Measurements from ENCODE around the gene CLBA1.

DNA sequence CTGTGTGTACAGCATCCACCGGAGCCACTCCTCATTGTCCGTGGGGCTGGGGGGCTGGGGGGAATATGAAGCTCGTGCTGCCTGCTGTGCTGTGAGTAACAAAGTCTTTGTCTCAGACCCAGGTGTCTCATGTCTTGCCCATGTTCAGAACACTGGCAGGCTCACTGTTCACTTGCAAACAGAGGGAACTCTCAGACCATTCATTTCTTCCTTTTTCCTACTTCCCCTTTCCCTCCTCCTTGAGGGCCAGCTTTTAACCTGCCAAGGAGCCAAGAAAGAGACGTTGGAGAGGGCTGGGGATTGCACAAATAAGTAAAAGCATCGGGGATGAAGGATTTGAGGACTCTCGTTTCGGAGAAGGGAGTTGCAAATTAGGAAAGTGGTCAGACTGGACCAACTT lies 58.1 kb downstream of the CLBA1 start:
- TF ChIP-seq, protein P1, sequence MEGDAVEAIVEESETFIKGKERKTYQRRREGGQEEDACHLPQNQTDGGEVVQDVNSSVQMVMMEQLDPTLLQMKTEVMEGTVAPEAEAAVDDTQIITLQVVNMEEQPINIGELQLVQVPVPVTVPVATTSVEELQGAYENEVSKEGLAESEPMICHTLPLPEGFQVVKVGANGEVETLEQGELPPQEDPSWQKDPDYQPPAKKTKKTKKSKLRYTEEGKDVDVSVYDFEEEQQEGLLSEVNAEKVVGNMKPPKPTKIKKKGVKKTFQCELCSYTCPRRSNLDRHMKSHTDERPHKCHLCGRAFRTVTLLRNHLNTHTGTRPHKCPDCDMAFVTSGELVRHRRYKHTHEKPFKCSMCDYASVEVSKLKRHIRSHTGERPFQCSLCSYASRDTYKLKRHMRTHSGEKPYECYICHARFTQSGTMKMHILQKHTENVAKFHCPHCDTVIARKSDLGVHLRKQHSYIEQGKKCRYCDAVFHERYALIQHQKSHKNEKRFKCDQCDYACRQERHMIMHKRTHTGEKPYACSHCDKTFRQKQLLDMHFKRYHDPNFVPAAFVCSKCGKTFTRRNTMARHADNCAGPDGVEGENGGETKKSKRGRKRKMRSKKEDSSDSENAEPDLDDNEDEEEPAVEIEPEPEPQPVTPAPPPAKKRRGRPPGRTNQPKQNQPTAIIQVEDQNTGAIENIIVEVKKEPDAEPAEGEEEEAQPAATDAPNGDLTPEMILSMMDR (IDR thresholded peaks at IDR 0.05 in 4 of 5, conservative IDR thresholded peaks at IDR 0.05 in 1 of 5): no peak
- TF ChIP-seq POLR2A (IDR thresholded peaks at IDR 0.05): no peak

Measured in gastrocnemius medialis (tissue), 4 donors.